ENCODE data around the gene SNAP29. TPM values are rescaled to one million over a fixed set of nuclear protein-coding genes. Genes with fewer than 3 reads are reported as not detected.
"Not testable (repeated sequence)": the region's sequence is repeated elsewhere in the genome, so short reads cannot be mapped to it uniquely, and the experiment has no call there.

The SNAP29 gene
- total and polyA plus RNA-seq, 9 of the 15 experiments (the other 6 are each of a cell fraction or from before 2014, with no cell fraction given), result 19.5 to 250 (median 75.9) TPM

- H3K9me3 ChIP-seq (replicated peaks; ENCODE audit: control insufficient read depth, insufficient read depth, low read depth, low read length); FAIRE-seq; DNase-seq (ENCODE audit: extremely low read depth in 1 of 4, low spot score in 3 of 4); H3K4me3 ChIP-seq; ATAC-seq; H3K79me2 ChIP-seq (ENCODE audit: control insufficient read depth, insufficient read depth, low read length); intact Hi-C loops (cut with micrococcal nuclease); H3K4me2 ChIP-seq (ENCODE audit: insufficient read depth, low read length); CTCF ChIA-PET (ENCODE audit: low intra/inter-chr PET ratio); H2AFZ ChIP-seq (ENCODE audit: low read depth, low read length); H3K4me1 ChIP-seq (replicated peaks in 1 of 2; ENCODE audit: control insufficient read depth in 2 of 2, insufficient read depth in 2 of 2, low read length in 2 of 2); BruUV-seq (replicated peaks); H3K36me3 ChIP-seq (ENCODE audit: control insufficient read depth, insufficient read depth, low read length); H4K20me1 ChIP-seq (replicated peaks; ENCODE audit: control insufficient read depth, insufficient read depth, low read length); H3K9ac ChIP-seq (ENCODE audit: insufficient read depth in 1 of 2, low read depth in 2 of 2, low read length in 2 of 2); in situ Hi-C loops (cut with MboI); H3K27ac ChIP-seq (ENCODE audit: extremely low read depth, low read depth, low read length); H3K9me1 ChIP-seq (ENCODE audit: control insufficient read depth, insufficient read depth, low read length); TF ChIP-seq NR4A1 (tag; IDR thresholded peaks at IDR 0.05): not testable (repeated sequence)
- H3K27me3 ChIP-seq (ENCODE audit: control insufficient read depth in 2 of 2, insufficient read depth in 2 of 2, low read length in 2 of 2), result peaks cover 15 to 22% of the 10 kb centered on the region in 2 experiments; a peak in 4 of 5 replicates
- POLR2A ChIA-PET, result interaction anchor here (0.6 to 54.6 kb wide), 10 partner anchors 8 to 118 kb away, joined by 3 to 1556 read pairs (median 6); partner anchors contain the start of genes AIFM3, CRKL and LZTR1
- 43% methylated on average over 18 of the region's 18 CpGs for whole genome bisulfite sequencing (ENCODE audit: insufficient coverage, low coverage, missing lambda C conversion rate)
- TF ChIP-seq EHMT2 (IDR thresholded peaks at IDR 0.05), result peak; percentile 22; the same call in 1 of the 2 replicates
- 0 out of 2 replicates have a peak, but pooled peaks have one; percentile 7 for TF ChIP-seq HCFC1 (IDR thresholded peaks at IDR 0.05; ENCODE audit: low read depth, low read length)
- 0 out of 2 replicates have a peak, but pooled peaks have one; percentile 38 for TF ChIP-seq ELF4 (CRISPR knock-in tag; IDR thresholded peaks at IDR 0.05)
- TF ChIP-seq TRIM25 (IDR thresholded peaks at IDR 0.05; ENCODE audit: borderline replicate concordance), result 0 out of 2 replicates have a peak, but pooled peaks have one; percentile 72
- TF ChIP-seq NCOA4 (IDR thresholded peaks at IDR 0.05; ENCODE audit: partially characterized antibody), result peak; percentile 18
- TF ChIP-seq NR1H2 (CRISPR knock-in tag; IDR thresholded peaks at IDR 0.05), result 0 out of 2 replicates have a peak, but pooled peaks have one; percentile 31
- TF ChIP-seq, protein P1, sequence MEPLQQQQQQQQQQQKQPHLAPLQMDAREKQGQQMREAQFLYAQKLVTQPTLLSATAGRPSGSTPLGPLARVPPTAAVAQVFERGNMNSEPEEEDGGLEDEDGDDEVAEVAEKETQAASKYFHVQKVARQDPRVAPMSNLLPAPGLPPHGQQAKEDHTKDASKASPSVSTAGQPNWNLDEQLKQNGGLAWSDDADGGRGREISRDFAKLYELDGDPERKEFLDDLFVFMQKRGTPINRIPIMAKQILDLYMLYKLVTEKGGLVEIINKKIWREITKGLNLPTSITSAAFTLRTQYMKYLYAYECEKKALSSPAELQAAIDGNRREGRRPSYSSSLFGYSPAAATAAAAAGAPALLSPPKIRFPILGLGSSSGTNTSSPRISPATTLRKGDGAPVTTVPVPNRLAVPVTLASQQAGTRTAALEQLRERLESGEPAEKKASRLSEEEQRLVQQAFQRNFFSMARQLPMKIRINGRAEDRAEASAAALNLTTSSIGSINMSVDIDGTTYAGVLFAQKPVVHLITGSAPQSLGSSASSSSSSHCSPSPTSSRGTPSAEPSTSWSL (CRISPR knock-in tag; IDR thresholded peaks at IDR 0.05; ENCODE audit: borderline replicate concordance), result 0 out of 2 replicates have a peak, but pooled peaks have one; percentile 41
- TF ChIP-seq KDM1A (IDR thresholded peaks at IDR 0.05), result peak; percentile 78 to 83
- TF ChIP-seq NR4A1 (CRISPR knock-in tag; IDR thresholded peaks at IDR 0.05), result peak; percentile 73; the same call in 1 of the 2 replicates
- 0 out of 2 replicates have a peak, but pooled peaks have one; percentile 48 for TF ChIP-seq PHB2 (IDR thresholded peaks at IDR 0.05; ENCODE audit: low read depth)
- TF ChIP-seq FOXA3 (CRISPR knock-in tag; conservative IDR thresholded peaks at IDR 0.05 in 1 of 2, IDR thresholded peaks at IDR 0.05 in 1 of 2), result peak in 1 of 2 experiments; percentile 37; a peak in 1 of 4 replicates
- TF ChIP-seq LARP7 (IDR thresholded peaks at IDR 0.05), result peak; percentile 70; the same call in 1 of the 2 replicates
- TF ChIP-seq, protein P2, sequence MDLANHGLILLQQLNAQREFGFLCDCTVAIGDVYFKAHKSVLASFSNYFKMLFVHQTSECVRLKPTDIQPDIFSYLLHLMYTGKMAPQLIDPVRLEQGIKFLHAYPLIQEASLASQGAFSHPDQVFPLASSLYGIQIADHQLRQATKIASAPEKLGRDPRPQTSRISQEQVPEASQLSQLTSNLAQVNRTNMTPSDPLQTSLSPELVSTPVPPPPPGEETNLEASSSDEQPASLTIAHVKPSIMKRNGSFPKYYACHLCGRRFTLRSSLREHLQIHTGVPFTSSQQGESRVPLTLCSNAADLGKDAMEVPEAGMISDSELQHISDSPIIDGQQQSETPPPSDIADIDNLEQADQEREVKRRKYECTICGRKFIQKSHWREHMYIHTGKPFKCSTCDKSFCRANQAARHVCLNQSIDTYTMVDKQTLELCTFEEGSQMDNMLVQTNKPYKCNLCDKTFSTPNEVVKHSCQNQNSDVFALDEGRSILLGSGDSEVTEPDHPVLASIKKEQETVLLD (IDR thresholded peaks at IDR 0.05), result 0 out of 2 replicates have a peak, but pooled peaks have one; percentile 16
- TF ChIP-seq CEBPB (tag; IDR thresholded peaks at IDR 0.05), result peak; percentile 85
- TF ChIP-seq HDAC2 (IDR thresholded peaks at IDR 0.05), result peak; percentile 19; the same call in 1 of the 2 replicates
- 0 out of 2 replicates have a peak, but pooled peaks have one; percentile 23 for TF ChIP-seq STAG1 (CRISPR knock-in tag; IDR thresholded peaks at IDR 0.05; ENCODE audit: borderline replicate concordance)
Measured at GRCh38 chr22:20901093-20902033, 42.6 kb downstream of the SNAP29 start.
